ENCODE measurements around the gene SGMS1.

SGMS1 gene

DNA sequence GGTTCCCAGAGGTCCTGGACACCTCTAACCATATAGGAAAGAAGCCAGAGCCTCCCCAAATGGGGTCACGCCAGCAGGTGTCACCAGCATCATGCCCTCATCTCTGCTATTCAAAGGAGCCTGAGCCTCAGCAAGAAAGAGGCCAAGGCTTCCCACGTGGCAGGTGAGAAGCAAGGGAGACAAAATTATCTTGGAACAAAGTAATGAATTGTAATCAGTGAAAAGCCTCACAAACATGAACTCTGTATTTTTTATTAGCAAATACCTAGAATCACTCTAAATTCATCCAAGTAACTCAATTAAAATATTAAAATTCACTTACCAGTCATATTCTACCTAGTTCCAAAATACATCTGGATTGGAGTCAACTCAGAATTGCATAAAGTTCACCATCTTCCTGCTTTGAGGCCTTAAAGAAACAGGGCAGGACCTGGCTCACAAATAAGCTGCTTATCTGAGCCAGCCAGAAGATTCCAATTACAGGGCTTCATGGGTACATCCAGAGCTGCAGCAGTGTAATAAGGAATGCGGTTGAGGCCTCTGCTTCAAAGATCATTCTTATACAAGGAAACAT lies 68.7 kb downstream of the SGMS1 start:
- H3K79me2 ChIP-seq (ENCODE audit: control insufficient read depth, low read length) = no peaks in the 10 kb centered on the region
- H3K27ac ChIP-seq (ENCODE audit: low read depth, low read length) = no peak overlapping the region
- H3K9me3 ChIP-seq (ENCODE audit: control insufficient read depth, insufficient read depth, low read length) = no peaks in the 10 kb centered on the region
- peaks cover 3% of the 10 kb centered on the region; the same call in 1 of the 2 replicates for H4K20me1 ChIP-seq (ENCODE audit: control insufficient read depth, insufficient read depth, low read depth, low read length)
- no peaks in the 10 kb centered on the region for H3F3A ChIP-seq (ENCODE audit: control insufficient read depth, insufficient read depth)
- H3K4me2 ChIP-seq (ENCODE audit: low read length) = peak overlapping the region; percentile 13; the same call in 1 of the 2 replicates
- no peaks in the 10 kb centered on the region for H3K27me3 ChIP-seq (ENCODE audit: control insufficient read depth, low read length)
- no peaks in the 10 kb centered on the region for H3K9me2 ChIP-seq (replicated peaks; ENCODE audit: control insufficient read depth, low read length)
- H3K36me3 ChIP-seq (ENCODE audit: control insufficient read depth, low read length) = no peaks in the 10 kb centered on the region
- TF ChIP-seq, protein P1, sequence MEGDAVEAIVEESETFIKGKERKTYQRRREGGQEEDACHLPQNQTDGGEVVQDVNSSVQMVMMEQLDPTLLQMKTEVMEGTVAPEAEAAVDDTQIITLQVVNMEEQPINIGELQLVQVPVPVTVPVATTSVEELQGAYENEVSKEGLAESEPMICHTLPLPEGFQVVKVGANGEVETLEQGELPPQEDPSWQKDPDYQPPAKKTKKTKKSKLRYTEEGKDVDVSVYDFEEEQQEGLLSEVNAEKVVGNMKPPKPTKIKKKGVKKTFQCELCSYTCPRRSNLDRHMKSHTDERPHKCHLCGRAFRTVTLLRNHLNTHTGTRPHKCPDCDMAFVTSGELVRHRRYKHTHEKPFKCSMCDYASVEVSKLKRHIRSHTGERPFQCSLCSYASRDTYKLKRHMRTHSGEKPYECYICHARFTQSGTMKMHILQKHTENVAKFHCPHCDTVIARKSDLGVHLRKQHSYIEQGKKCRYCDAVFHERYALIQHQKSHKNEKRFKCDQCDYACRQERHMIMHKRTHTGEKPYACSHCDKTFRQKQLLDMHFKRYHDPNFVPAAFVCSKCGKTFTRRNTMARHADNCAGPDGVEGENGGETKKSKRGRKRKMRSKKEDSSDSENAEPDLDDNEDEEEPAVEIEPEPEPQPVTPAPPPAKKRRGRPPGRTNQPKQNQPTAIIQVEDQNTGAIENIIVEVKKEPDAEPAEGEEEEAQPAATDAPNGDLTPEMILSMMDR (IDR thresholded peaks at IDR 0.05; ENCODE audit: low read depth, low read length, poor library complexity, severe bottlenecking) = no peak
- no peak for TF ChIP-seq EZH2phosphoT487 (IDR thresholded peaks at IDR 0.05; ENCODE audit: borderline replicate concordance, low read length)
- peaks cover 20% of the 10 kb centered on the region for H3K4me1 ChIP-seq (ENCODE audit: control insufficient read depth, low read length)
- no peak overlapping the region for H3K4me3 ChIP-seq (ENCODE audit: low read length)

GRCh38 chr10:50554376-50554994 lies 69.3 kb downstream of the SGMS1 start:
- TF ChIP-seq, protein P1 (IDR thresholded peaks at IDR 0.05; ENCODE audit: low read depth, low read length, poor library complexity, severe bottlenecking) = no peak
- Histone ChIP-seq H3K4me2 (ENCODE audit: low read length) (no peak overlapping the region), H3K36me3 (ENCODE audit: control insufficient read depth, low read length) (no peaks in the 10 kb centered on the region), H3K9me2 (replicated peaks; ENCODE audit: control insufficient read depth, low read length) (no peaks in the 10 kb centered on the region), H3F3A (ENCODE audit: control insufficient read depth, insufficient read depth) (no peaks in the 10 kb centered on the region), H3K27me3 (ENCODE audit: control insufficient read depth, low read length) (no peaks in the 10 kb centered on the region), H3K79me2 (ENCODE audit: control insufficient read depth, low read length) (no peaks in the 10 kb centered on the region), H3K9me3 (ENCODE audit: control insufficient read depth, insufficient read depth, low read length) (no peaks in the 10 kb centered on the region), H3K27ac (ENCODE audit: low read depth, low read length) (no peak overlapping the region), H4K20me1 (ENCODE audit: control insufficient read depth, insufficient read depth, low read depth, low read length) (peaks cover under 1% of the 10 kb centered on the region; the same call in 1 of the 2 replicates), H3K4me1 (ENCODE audit: control insufficient read depth, low read length) (peaks cover 21% of the 10 kb centered on the region), H3K4me3 (ENCODE audit: low read length) (no peak overlapping the region)

GRCh38 chr10:50552771-50553535 lies 70.8 kb downstream of the SGMS1 start:
- TF ChIP-seq EZH2phosphoT487 (IDR thresholded peaks at IDR 0.05; ENCODE audit: borderline replicate concordance, low read length) = no peak
- TF ChIP-seq, protein P1 (IDR thresholded peaks at IDR 0.05; ENCODE audit: low read depth, low read length, poor library complexity, severe bottlenecking) = peak; percentile 17
- Histone ChIP-seq H3K4me3 (ENCODE audit: low read length) (no peak overlapping the region), H3K27me3 (ENCODE audit: control insufficient read depth, low read length) (no peaks in the 10 kb centered on the region), H3K4me1 (ENCODE audit: control insufficient read depth, low read length) (peaks cover 21% of the 10 kb centered on the region), H3K36me3 (ENCODE audit: control insufficient read depth, low read length) (no peaks in the 10 kb centered on the region), H3K9me2 (replicated peaks; ENCODE audit: control insufficient read depth, low read length) (no peaks in the 10 kb centered on the region), H3F3A (ENCODE audit: control insufficient read depth, insufficient read depth) (no peaks in the 10 kb centered on the region), H3K4me2 (ENCODE audit: low read length) (no peak overlapping the region), H3K79me2 (ENCODE audit: control insufficient read depth, low read length) (no peaks in the 10 kb centered on the region; the same call in none of the 2 replicates), H3K9me3 (ENCODE audit: control insufficient read depth, insufficient read depth, low read length) (peaks cover 3% of the 10 kb centered on the region; the same call in 1 of the 2 replicates), H3K27ac (ENCODE audit: low read depth, low read length) (no peak overlapping the region), H4K20me1 (ENCODE audit: control insufficient read depth, insufficient read depth, low read depth, low read length) (no peaks in the 10 kb centered on the region; the same call in 1 of the 2 replicates)

Measured in DOHH2 (cell line).